GM15510 (cell line): ENCODE data around the gene ADAM30.

ENCODE experiments used
- POLR2A ChIP-seq: IDR thresholded peaks from 3 replicates; pipeline ENCODE4 v1.6.1; 2011; ENCODE audit warnings: borderline replicate concordance; ENCODE audit not compliant: insufficient read length; ENCODE audit errors: extremely low read depth

ADAM30 gene

DNA sequence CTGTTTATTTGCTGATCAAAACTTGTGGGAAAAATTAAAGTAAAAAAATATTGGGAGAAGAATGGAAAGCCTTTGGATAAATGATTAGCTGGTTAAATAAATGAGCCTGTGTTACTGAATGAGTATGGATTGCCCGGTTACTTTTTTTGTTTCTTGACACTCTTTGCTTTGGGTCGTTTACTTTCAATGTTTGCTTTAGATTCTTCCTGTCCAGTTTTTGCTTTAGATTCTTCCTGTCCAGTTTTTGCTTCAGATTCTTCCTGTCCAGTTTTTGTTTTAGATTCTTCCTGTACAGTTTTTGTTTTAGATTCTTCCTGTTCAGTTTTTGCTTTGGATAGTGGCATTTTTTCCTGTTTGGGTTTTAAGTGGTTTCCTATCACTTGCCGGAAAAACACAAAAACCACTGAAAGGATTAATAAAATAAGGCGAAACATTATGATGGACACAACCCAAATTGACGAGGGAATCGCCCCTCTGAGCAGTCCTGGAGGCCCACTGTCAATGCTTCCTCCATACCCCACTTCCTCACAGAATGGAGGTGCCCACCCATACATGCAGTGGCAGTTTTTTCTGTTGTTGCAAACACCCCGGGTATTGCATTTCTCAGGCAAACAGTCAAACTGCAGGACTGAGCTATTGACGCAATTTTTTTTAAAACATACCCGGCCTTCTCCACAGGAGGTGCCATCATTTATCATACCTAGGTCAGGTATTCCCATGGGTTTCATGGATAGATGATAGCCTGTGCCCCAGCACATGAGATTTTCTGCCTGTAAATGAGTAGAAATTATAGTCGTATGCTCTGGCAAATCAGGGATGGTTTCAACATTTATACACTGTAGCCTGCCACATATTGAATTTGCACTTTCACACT lies 2.3 kb downstream of the ADAM30 start:
- no peak for TF ChIP-seq POLR2A

DNA sequence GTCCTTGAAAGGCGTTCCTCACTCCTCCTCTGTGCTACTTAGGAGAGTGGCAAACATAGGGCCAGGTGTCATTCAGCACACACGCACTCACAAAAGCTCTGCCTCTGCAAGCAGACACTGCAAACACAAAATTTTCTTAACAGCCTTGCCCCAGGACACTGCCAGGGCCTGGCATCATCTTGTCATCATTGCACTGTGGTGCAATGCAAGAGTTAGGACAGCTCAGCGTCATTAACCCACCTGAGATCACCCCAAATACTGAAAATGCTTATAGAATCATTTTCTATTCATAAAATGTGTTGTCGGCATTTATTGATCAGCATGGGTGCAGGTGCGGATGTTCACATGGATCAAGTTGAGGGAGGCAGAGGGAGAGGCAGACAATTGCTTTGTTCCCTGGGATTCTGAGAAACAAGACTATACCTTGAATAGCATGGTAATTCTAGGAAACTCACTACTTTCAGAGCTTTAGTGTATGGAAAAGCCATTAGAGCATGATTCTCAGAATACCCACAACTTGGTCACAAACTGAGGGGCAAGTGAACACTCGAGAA lies 3.0 kb downstream of the ADAM30 start:
- no peak for TF ChIP-seq POLR2A

DNA sequence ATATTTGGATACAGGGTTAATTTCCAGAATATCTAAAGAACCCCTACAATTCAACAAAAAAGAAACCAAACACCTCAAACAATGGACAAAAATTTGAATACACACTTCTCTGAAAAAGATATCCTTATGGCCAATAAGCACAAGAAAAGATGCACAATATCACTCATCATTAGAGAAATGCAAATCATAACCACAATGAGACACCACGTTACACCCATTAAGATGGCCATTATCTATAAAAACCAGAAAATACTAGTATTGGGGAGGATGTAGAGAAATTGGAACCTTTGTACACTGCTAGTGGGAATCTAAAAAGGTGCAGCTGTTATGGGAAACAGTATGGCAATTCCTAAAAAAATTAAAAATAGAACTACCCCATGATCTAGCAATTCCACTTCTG lies 4.9 kb downstream of the ADAM30 start:
- TF ChIP-seq POLR2A: no peak

DNA sequence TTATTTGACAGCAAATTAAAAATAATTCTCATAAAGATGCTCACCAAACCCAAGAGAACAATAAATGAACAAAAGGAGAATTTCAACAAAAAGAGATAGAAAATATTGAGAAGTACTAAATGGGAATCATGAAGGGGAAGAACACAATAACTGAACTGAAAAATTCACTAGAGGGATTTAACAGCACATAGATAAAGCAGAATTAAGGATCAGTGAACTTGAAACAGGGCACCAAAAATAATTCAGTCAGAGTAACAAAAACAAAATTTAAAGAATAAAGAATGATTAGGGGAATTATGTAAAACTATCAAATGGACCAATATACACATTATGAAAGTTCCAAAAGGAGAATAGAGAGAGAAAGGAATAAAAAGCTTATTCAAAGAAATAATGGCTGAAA lies 7.8 kb downstream of the ADAM30 start:
- no peak for TF ChIP-seq POLR2A

DNA sequence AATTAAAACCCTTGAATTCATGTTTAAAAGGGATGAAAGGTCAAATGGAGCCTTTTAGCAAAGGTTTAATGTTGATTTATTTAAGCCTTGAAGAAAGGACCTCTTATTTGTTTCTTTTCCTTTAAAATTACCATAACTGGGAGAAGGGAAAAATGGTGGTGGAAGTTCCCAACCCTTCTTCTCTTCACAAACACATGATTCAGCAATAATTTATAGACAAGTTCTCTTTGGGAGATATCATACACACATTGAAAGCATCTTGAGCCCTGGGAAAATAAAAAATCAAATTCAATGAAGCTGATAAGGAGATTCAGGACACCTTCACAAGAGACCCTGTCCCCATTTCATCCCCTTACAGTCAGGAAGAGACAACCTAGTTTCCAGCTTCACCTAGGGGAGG lies 8.9 kb downstream of the ADAM30 start:
- no peak for TF ChIP-seq POLR2A

DNA sequence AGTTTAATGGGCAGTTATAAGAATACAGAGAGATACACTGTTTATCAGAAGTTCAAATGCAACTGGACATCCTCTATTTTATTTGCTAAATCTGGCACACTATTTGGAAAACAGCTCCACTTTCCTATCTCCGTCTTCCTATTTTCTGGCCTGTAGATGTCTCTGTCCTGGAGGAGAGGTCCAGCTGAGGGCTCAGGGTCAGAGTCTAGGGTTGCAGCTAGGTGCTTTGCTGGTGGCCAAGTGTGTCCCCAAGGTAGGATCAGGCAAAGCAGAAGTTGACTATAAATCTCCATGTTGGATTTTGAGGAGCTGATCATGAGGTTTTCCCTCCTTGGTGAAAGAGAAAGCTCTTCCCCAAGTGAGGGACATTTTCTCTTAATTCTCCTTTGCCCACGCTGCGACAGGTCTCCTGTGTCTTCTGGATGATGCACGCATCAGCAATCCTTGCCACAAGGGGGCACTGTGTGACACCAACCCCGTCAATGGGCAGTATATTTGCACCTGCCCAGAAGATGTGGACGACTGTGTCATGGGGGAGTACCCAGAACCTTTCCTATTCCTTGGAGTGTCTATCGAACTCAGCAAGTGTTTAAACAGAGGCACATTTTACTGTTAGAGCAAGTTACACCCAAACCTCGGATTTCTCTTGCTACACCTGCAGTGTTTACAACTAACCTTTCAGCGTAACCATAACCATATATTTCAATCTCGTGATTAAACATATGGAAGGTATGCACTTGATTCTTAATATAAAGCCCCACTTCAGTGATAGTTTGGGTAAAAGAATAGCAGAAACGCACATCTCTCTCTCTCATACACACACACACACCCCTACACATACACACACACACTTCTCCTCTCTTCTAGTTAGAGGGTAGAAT lies 10.2 kb downstream of the ADAM30 start:
- TF ChIP-seq POLR2A: no peak

DNA sequence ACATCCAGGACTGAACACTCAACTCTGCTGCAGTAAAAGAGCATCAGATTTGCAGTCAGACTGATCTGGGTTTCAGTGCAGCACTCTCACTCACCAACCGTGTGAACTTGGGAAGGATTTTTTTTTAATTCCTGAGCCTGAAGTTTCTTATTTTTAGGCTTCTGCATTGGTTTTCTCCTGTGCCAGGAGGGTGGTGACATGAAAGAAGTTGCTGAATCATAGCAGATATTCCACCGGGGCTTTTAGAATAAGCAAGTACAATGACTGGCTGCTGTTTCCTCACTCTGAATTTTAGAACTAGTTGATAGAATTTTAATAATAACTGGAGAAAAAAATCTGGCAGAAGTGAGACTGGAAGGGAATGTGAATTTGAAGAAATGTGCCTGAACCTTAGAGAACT lies 11.6 kb downstream of the ADAM30 start:
- no peak for TF ChIP-seq POLR2A

DNA sequence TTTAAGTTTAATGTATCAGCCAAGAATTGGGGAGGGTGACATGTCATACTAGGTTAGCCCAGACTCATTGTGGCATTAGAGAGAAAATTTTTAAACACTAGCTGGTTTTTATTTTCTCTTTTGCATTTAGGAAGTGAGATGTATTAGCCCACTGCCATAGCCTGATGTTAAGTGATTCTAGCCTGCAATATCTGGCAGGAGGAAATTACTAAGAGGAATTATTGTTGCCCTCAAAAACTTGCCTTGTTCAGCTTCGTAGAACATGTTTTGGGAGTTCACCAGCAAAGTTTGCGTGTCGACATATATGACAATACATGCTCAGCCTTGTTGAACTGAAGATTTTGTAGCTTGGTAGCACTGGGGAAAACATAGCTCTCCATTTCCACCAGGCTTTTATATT lies 12.5 kb downstream of the ADAM30 start:
- no peak for TF ChIP-seq POLR2A

DNA sequence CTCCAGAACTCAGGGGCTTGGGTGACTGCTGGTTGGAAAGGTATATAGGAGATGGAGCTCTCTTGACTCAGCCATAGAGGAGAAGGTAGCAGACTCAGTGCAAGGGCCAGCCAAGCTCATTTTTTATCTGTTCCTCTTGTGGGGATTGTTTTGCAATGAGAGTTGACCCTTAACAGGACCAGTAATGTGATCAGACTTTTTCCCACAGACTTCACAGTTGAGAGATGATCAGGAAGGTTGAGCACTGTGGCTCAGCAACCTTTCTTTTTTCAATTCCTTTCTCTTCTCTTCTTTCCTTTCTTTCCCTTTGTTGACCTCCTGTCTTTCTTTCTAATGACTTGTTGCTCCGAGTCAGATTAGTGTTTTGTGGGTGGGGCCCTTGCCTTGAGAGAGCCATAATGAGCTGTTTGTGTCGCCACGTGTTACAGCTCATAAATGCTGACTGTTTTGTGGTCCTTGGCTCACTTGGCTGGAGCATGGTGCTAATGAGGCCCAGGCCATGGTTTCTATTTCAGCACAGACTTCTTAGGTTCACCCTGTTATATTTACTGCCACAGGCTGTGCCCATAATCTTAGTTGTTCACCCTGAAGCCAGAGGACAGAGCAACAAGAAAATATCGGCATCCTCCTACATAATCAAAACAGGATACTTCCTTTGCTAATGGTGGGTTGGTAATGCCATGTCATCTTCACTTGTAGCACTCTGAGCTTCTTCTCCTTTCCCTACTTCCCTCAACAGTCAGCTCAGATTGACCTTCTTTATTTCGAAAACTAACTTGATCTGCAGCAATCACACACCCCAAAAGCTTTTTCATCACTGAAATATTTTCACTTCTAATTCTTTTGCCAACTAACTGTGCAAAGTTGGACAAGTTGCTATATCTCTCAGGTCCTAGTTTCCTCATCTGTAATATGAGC lies 13.9 kb downstream of the ADAM30 start:
- TF ChIP-seq POLR2A: no peak

DNA sequence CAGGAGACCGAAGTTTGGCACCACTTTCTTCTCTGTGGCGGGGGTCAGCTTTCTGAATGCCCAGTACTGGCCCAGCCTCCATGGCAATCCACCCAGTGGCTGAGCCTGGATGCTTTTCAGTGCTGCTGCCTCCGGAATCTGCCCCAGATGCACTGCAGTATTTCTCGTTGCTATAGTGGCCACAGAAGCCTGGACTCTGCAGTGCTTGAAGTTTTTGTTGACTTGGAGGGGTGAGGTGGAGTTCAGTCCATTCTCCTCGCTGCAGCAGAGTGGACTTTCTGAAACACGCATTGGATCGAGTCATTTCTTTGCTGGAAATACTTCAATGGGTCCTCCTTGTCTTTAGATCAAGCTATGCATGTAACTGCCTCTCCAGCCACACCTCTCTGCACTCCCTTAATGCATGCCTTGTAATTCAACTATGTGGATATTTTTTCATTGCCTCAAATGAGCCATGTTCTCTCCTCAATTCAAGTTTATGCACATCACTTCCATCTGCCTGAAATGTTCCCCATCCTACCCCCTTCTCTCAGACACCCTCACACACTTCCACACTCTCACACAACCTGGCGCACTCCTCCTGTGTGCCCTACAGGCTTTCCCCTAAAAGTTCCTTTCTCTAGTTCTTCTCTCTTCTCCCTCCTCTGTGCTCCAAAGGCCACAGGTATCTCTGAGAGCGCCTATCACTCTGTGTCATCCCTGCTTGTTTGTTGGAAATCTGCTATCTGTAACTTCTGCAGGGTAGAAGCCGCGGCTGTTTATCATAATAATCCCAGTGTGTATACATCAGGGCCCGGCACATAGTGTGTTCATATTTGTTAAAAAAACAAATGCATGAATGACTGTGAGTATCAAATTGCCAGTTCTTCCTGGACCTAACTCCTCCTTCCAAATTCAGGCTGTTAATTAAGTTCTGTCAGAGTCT lies 16.5 kb downstream of the ADAM30 start:
- TF ChIP-seq POLR2A: no peak

DNA sequence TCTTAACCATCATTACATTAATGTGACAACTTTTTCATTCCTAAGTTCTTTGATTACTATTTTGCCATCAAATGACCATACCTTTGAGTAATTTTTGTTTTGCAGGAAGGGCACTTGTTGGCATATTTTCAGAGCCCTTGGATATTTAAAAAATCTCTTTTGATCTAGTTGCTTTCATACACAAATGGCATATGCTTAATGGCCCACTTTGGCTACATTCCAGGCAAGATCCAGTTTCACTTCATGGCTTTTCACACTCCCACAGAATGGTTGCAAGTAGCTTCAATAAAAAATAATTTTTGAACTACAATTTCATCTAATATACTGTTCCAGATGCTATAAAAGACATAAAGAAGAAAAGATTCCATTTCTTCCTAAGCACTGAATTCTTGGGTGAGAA lies 18.1 kb downstream of the ADAM30 start:
- TF ChIP-seq POLR2A: no peak

DNA sequence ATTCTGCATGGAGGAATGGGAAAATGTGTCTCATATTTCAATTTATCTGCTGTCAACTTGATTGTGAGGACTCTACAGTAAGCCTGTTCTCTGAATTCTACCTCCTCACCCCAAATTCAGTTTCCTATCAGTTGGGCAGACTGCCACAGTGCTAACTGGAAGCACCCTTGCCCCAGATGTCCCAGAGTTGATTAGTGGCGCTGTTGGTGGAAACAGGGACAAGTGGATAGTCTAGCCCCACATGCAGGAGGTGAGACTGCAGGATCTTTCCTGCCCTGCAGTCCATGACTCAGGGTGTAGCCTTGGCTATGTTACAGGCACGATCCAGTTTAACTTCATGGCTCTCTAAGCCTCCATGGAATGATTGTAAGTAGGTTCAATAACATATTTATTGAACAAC lies 22.1 kb downstream of the ADAM30 start:
- TF ChIP-seq POLR2A: no peak
